GM10266 (cell line): Measurements from ENCODE around the gene CHMP2B.

Source experiments
- DNase-seq: peaks from one replicate; pipeline ENCODE4 v3.0.0; 2012; ENCODE audit errors: extremely low spot score
- TF ChIP-seq, protein P1 (sequence below): IDR thresholded peaks from 2 replicates; pipeline ENCODE4 v1.5.1; 2012; ENCODE audit warnings: mild to moderate bottlenecking, low read depth; ENCODE audit not compliant: control insufficient read depth, insufficient read depth; ENCODE audit errors: missing control alignments

CHMP2B gene

DNA sequence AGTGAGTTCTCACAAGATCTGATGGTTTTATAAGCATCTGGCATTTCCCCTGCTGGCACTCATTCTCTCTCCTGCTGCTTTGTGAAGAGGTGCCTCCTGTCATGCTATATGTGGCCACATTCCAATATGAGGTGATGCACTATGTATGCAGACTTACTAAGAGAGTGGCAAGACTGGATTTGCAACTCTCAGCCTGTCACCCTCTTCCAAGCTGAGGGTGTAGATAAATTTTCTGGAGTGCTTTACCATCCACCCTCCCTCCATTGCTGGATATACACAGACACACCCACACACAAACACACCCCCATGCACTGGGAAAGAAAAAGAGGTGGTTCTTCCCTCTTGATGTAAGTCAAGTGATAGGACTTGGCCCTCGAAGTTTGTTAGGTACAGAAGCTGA, 30.2 kb upstream of the CHMP2B start:
- TF ChIP-seq, protein P1, sequence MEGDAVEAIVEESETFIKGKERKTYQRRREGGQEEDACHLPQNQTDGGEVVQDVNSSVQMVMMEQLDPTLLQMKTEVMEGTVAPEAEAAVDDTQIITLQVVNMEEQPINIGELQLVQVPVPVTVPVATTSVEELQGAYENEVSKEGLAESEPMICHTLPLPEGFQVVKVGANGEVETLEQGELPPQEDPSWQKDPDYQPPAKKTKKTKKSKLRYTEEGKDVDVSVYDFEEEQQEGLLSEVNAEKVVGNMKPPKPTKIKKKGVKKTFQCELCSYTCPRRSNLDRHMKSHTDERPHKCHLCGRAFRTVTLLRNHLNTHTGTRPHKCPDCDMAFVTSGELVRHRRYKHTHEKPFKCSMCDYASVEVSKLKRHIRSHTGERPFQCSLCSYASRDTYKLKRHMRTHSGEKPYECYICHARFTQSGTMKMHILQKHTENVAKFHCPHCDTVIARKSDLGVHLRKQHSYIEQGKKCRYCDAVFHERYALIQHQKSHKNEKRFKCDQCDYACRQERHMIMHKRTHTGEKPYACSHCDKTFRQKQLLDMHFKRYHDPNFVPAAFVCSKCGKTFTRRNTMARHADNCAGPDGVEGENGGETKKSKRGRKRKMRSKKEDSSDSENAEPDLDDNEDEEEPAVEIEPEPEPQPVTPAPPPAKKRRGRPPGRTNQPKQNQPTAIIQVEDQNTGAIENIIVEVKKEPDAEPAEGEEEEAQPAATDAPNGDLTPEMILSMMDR: no peak
- no peak for DNase-seq

DNA sequence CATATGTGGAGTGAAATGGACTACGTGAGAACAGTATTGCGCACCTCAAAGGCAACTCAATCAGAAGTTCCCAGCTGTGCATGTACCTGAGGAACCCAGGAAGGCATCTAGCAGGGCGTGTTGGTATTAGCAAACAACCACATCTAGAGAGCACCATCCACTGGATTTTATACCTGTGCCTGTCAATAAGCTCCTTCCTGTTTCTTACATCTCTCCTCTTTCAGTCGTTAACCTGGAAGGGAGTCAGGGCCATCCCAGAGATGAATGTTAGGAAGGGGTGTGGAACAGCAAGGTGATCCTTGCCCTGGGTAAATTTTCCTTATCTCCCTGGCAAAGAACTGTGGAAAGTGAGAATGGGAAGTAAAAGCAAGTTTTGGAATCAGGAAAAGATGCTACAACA, 29.6 kb upstream of the CHMP2B start:
- DNase-seq: no peak
- TF ChIP-seq, protein P1: no peak

DNA sequence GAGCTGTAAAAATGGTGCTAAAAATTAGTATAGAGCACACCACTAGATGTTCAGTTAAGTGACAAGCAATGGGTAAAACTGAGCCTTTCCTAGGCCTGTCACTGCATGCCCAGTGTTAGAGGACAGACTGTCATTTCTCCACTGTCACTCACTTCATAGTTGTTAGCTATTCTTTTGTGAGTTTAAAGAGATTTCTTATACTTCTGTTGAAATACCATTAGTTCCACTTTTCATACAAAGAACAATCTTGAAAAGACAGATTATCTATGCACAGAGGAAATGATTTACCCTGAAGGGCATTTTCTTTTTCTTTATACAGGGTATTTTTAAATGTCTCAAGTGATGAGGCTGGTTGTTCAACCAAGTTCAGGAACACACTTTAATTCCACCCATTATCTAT, 28.3 kb upstream of the CHMP2B start:
- no peak for DNase-seq
- TF ChIP-seq, protein P1: no peak

DNA sequence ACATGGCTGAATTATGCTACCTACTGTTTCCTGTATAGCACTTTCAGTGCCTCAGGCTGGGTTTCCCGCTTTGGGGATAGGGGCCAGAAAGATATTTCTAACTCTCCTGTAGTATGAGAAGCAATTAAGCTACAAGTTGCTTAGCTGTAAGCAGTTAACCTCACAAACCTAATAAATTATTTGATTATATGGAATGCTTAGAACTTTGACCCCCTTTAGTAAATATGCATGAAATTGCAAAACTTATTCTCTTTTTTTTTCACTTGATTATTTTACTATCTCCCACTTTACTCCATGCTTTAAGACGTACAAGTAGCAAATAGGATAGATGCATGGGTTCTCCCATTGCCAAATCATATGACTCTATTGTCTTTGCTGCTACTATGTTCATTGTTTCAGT, 27.5 kb upstream of the CHMP2B start:
- TF ChIP-seq, protein P1: no peak
- no peak for DNase-seq

DNA sequence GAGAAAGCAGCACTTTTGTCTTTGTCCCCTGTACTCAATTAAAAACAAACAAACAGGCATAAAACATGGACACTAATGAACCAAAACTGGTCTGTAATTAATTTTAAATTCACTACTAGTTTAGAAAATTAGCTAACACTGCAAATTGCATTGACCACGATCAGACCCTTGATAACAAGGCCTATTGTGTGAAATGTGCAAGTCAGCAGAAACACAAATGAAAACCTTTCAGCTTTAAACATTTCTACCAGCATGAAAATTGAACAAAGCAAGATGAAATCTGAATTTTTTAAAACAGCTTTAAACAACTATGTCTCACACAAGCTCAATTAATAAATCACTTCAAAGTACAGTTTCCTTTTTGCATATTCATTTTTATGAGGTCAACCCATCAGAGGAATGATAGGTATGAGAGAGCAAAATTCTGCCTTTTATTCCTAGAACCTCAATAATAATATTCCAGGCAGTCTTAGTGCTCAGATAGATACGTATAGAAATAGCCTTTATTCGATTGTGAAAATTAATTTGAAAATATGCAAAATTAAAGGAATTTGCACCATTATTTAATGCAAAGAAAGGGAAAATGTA, 27.0 kb upstream of the CHMP2B start:
- DNase-seq: no peak
- TF ChIP-seq, protein P1: no peak

DNA sequence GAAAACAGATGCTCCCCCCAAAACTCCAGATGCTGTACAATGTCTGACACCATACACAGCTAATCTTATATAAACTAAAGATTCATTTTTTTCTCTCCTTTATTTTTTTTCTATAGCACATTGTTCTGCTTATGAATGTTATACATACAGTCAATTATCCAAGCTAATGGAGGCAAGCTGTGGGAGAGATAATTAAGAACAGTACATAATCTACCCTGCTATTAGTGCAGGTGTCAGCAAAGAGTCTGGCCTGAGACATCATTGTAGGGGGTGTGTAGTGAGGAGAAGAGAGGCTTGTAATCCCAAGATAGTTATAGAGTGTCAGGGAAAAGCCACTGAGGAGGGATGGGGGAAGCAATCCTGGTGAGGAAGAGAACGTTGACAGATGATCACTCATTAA, 25.4 kb upstream of the CHMP2B start:
- DNase-seq: no peak

DNA sequence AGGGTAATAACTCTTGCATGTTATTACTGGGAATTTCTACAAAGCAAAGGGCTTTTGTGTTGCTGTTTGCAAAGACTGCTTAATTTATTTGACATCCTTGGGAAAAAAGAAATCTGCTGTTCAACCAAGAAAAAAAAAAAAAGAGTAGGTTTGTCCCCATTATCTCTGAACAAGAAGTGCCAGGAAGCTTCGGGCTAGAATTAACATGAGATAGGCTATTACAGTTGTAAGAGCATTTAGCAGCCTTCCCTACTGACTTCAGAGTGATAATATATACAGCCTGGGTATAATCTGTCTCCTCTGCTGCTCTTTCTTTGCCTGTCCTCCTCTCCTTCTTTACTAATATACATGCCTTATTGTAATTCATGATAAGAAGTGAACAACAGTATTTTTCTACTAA, 23.3 kb upstream of the CHMP2B start:
- DNase-seq: no peak
- TF ChIP-seq, protein P1: no peak

More for the DNA sequence above, 25.4 kb upstream of the CHMP2B start:
- TF ChIP-seq, protein P1: no peak
